Measurements from ENCODE around the gene CFL2.
A peak's percentile ranks its signal among the peaks of the same experiment; 100 is the strongest.
"Not testable (repeated sequence)": the region's sequence is repeated elsewhere in the genome, so short reads cannot be mapped to it uniquely, and the experiment has no call there.

The CFL2 gene

GRCh38 chr14:34713122-34713680, 1.2 kb downstream of the CFL2 start:
- peak overlapping the region; percentile 74 to 98 (median 83) for H3K4me3 ChIP-seq
- H3K27ac ChIP-seq: peak overlapping the region in 13 of 21 experiments; percentile 76 to 98 (median 96)

GRCh38 chr14:34711796-34712712, 2.3 kb downstream of the CFL2 start:
- no peak overlapping the region for H3K4me3 ChIP-seq
- H3K27ac ChIP-seq: peak overlapping the region in 3 of 21 experiments; percentile 18 to 91 (median 22)

GRCh38 chr14:34711169-34711568, 3.2 kb downstream of the CFL2 start:
- Histone ChIP-seq H3K4me3 (no peak overlapping the region), H3K27ac (peak overlapping the region in 2 of 21 experiments; percentile 22 to 46)

- no peak overlapping the region for H3K4me3 ChIP-seq
- H3K27ac ChIP-seq: peak overlapping the region in 4 of 21 experiments; percentile 1 to 46 (median 21)
Measured at GRCh38 chr14:34710744-34711143, 3.6 kb downstream of the CFL2 start.

GRCh38 chr14:34710006-34710405, 4.4 kb downstream of the CFL2 start:
- peak overlapping the region in 3 of 21 experiments; percentile 1 to 18 (median 12) for H3K27ac ChIP-seq
- no peak overlapping the region for H3K4me3 ChIP-seq

- Histone ChIP-seq H3K4me3 (no peak overlapping the region), H3K27ac (no peak overlapping the region)
Measured at GRCh38 chr14:34707722-34708121, 6.7 kb downstream of the CFL2 start.

- no peak overlapping the region for H3K4me3 ChIP-seq
- H3K27ac ChIP-seq: no peak overlapping the region
Measured at GRCh38 chr14:34701808-34702207, 12.6 kb downstream of the CFL2 start.

- H3K27ac ChIP-seq: peak overlapping the region in 2 of 21 experiments; percentile 9 to 11
- no peak overlapping the region for H3K4me3 ChIP-seq
Measured at GRCh38 chr14:34700622-34701130, 13.7 kb downstream of the CFL2 start.

GRCh38 chr14:34699873-34700621, 14.3 kb downstream of the CFL2 start:
- H3K27ac ChIP-seq: peak overlapping the region in 6 of 21 experiments; percentile 8 to 57 (median 18)
- H3K4me3 ChIP-seq: no peak overlapping the region

- not testable (repeated sequence) for H3K4me3 ChIP-seq, H3K27ac ChIP-seq
Measured at GRCh38 chr14:34694216-34694615, 20.2 kb downstream of the CFL2 start.

- H3K4me3 ChIP-seq: peak overlapping the region; percentile 7 to 35 (median 18)
- H3K27ac ChIP-seq: peak overlapping the region in 1 of 21 experiments; percentile 43
Measured at GRCh38 chr14:34693228-34693939, 21.0 kb downstream of the CFL2 start.

GRCh38 chr14:34692898-34693227, 21.5 kb downstream of the CFL2 start:
- Histone ChIP-seq H3K27ac (peak overlapping the region in 1 of 21 experiments; percentile 43), H3K4me3 (peak overlapping the region in 5 of 7 experiments; percentile 13 to 35 (median 21))

GRCh38 chr14:34692348-34692747, 22.0 kb downstream of the CFL2 start:
- no peak overlapping the region for H3K27ac ChIP-seq
- H3K4me3 ChIP-seq: no peak overlapping the region

- no peak overlapping the region for H3K27ac ChIP-seq
- no peak overlapping the region for H3K4me3 ChIP-seq
Measured at GRCh38 chr14:34691206-34691605, 23.2 kb downstream of the CFL2 start.

GRCh38 chr14:34688470-34689206, 25.8 kb downstream of the CFL2 start:
- H3K27ac ChIP-seq: no peak overlapping the region

GRCh38 chr14:34685819-34686428, 28.5 kb downstream of the CFL2 start:
- Histone ChIP-seq H3K27ac (no peak overlapping the region), H3K4me3 (no peak overlapping the region)

More at GRCh38 chr14:34688470-34689206, 25.8 kb downstream of the CFL2 start:
- H3K4me3 ChIP-seq: no peak overlapping the region

- Histone ChIP-seq H3K27ac (no peak overlapping the region), H3K4me3 (no peak overlapping the region)
Measured at GRCh38 chr14:34684578-34684977, 29.8 kb downstream of the CFL2 start.

- H3K27ac ChIP-seq: no peak overlapping the region
- no peak overlapping the region for H3K4me3 ChIP-seq
Measured at GRCh38 chr14:34682787-34683321, 31.5 kb downstream of the CFL2 start.
